HG03342 (cell line): ENCODE results near the gene ARHGEF16.

Source experiments
- ATAC-seq: cut with Tn5 transposase; IDR thresholded peaks from one replicate; pipeline ENCODE4 v1.9.1; 2021; ENCODE audit warnings: mild to moderate bottlenecking, moderate library complexity; ENCODE audit not compliant: unreplicated experiment

ARHGEF16 gene

DNA sequence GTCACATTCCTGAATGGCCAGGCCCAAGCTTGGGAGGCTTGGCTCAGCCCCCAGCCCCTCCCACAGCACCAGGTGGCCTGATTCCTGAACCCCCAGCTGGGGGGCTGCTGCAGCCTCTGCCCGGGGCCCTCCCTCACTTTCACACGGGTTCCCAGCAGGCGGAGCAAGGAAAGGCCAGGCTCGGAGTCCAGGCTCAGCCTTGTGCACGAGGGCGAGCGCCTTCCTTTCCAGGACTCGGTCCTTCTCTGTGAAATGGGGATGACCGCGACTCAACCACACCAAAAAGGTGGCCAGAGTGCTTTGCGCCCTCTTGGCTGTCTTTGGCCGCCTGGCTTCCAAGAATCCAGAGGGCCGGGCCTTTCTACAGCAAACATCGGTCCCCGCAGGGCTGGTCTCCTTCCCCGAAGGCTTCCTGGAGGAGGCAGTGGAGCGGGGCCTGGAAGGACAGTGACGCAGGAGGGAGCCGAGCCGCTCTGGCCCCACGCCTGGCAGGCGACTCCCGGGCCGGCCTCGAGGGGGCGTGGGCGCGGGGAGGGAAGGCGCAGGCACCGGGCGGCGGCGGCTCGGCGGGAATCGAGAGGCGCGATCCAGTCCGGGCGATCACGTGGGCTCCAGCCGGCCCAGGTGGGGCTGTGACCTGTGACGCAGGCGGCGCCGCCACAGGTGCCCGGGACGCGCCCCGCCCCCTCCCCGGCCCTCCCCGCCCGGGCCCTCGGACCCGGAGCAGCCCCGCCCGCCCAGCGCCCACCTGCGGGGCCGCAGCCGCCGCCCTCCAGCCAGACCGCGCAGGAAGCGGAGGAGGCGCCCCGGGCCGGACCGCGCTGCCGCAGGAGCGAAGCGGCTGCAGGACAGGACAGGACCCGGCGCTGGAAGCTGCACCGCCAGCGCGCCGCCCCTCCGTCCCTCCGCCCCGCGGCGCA is at the start of gene ARHGEF16:
ARHGEF16 (plus strand) TSS at position 775 of the 920 bp plus-strand sequence. CDS start 8,420 bp downstream, outside the sequence.
- ATAC-seq, result no peak

DNA sequence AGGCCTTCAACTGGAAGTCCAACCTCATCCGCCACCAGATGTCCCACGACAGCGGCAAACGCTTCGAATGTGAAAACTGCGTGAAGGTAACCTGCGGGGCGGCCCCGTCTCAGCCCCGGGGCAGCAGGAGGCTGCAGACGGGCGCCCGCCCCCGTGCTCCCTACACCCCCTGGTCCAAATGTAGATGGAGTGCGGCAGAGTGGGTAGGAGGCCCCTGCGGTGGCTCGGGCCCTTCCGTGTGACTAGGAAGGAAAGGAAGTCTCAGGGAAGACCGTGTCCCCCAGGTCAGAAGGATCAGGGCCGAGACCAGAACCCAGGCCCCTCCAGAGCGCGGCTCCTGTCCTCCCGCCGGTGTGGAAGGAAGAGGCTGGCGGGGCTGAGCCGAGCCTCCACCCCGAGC is 49.7 kb upstream of the ARHGEF16 start:
- no peak for ATAC-seq

DNA sequence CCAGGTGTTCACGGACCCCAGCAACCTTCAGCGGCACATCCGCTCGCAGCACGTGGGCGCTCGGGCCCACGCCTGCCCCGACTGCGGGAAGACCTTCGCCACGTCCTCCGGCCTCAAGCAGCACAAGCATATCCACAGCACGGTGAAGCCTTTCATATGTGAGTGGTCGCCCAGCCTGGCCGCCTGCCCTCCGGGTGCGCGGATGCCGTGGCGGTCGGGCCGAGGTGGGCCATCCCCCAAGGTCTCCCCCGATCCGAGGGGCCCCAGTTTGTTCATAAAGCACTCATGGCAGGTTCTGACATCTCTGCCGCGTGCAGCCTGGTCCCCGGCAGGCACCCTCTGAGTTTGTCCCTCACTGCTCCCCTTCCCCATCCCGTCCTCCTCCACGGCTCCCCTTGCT is 49.0 kb upstream of the ARHGEF16 start:
- no peak for ATAC-seq

DNA sequence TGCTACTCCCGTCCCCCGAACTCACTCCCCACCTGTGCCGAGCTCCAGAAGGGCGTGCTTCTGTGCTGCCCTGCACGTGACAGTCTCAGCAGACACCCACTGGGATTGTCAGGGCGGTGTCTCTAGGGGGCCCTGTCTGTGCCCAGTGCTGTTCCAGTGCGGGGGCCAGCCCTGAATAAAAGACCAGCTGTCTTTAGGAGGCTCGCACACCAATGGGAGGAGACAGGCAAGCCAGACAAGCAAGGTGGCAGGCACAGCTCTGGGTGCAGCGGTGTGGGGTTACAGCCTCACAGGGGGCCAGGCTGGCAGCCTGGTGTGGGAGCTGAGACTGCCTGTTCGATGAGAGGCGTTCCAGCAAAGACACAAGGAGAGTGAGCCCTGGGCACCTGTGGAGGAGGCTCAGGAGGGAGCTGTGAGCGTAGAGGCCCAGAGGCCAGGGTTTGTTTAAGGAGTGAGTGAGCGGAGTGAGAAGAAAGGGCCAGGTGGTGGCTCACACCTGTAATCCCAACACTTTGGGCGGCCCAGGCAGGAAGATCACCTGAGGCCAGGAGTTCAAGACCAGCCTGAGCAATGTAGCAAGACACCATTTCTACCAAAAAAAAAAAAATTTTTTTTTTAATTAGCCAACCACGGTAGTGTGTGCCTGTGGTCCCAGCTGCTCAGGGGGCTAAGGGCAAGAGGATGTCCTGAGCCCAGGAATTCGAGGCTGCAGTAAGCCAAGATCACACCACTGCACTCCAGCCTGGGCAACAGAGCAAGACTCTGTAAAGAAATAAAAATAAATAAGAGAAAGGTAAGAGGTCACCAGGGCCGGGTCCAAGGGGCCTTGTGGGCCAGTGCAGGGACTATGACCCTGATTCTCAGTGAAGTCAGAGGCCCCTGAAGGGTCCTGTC is 48.2 kb upstream of the ARHGEF16 start:
- ATAC-seq, result no peak

DNA sequence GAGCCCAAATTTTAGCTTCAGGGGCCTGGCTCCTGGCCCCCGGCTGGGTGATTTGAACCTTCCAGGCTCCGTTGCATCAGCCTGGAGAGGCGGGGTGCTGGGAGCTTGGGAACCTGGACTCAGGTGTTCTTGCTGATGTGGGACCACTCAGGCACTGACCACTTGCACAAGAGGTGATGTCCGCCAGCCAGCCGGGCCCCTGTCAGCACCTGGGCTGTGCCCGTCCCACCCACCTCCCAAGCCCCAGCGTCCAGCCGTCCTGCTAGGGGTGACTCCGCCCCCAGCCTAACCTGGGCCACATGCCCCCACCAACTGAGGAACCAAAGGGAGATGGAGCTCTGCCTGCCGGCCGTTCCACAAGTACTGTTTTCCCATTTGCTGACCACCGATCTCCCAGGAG is 47.4 kb upstream of the ARHGEF16 start:
- ATAC-seq, result no peak

DNA sequence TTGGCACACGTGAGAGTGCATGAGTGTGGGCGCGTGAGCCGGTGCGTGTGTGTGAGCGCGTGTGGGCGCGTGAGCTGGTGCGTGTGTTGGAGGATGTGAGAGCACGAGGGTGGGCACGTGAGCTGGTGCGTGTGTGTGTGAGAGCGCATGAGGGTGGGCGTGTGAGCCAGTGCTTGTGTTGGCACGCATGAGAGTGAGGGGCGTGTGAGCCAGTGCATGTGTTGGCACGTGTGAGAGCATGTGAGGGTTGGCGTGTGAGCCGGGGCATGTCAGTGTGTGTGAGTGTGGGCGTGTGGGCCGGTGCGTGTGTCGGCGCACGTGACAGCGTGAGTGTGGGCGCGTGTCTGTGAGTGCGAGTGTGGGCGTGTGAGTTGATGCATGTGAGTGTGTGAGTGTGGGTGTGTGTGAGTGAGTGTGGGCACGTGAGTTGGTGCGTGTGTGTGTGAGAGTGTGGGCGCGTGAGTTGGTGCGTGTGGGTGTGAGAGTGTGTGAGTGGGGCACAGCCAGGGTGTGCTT is 45.7 kb upstream of the ARHGEF16 start:
- no peak for ATAC-seq

DNA sequence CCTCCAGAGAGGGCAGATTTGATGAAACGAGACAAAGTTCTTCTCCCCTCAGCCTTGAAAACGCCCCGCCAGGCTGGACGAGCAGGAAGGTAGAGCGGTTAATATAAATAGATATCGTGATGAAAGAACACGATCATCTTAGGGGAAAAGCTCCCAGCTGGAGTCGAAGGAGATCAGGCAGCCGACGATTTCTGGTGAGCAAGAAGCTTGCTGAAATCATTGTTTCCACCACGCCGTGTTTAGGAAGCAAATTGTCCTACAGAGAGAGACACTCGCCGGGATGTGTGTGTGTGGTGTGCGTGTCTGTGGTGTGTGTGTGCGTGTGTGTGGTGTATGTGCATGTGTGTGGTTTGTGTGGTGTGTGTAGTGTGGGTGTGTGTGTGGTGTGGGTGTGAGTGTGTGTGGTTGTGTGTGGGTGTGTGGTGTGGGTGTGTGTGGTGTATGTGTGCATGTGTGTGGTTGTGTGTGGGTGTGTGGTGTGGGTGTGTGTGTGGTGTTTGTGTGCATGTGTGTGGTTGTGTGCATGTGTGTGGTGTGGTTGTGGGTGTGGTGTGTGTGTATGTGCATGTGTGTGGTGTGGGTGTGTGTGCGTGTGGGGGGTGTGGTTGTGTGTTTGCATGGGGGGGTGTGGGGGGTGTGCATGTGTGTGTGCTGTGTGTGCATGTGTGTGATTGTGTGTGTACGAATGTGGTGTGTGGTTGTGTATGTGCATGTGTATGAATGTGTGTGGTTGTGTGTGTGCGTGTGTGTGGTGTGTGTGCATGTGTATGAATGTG is 44.9 kb upstream of the ARHGEF16 start:
- no peak for ATAC-seq

DNA sequence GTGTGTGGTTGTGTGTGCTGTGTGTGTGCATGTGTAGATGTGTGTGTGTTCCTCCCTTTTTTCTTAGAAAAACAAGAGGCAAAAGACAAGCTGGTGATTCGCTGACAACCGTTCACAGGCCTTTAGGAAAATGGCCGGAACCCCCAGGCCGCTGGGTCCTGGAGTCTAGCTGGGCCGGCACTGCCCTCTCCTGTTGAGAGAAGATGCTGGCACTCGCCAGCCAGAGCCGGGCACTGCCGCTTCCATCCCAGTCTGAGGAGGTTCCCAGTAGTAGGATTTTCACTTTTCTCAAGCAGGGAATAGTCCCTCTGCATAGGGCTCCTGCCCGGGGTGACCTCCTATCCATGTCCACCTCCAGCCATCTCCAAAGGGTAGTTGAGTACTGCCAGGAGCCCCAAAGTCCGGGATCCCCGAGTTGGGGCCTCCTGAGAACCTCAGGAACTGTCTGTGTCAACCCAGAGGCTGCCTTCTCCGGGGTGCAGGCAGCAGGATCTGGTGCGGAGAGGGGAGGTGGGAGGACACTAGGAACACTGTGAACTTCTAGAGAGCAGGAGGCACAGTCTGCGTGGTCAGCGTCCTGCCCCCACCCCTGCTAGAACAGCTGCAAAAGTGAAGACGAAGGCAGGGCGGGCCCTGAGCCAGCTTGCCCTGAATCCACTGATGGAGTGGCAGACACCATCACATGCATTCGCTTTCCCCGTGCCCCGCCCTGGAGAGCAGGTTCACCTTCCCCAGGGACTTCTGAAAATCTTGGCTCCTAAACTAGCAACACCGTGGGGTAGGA is 44.1 kb upstream of the ARHGEF16 start:
- ATAC-seq, result no peak

DNA sequence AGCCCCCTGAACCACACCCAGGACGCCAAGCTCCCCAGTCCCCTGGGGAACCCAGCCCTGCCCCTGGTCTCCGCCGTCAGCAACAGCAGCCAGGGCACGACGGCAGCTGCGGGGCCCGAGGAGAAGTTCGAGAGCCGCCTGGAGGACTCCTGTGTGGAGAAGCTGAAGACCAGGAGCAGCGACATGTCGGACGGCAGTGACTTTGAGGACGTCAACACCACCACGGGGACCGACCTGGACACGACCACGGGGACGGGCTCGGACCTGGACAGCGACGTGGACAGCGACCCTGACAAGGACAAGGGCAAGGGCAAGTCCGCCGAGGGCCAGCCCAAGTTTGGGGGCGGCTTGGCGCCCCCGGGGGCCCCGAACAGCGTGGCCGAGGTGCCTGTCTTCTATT is 42.7 kb upstream of the ARHGEF16 start:
- no peak for ATAC-seq

DNA sequence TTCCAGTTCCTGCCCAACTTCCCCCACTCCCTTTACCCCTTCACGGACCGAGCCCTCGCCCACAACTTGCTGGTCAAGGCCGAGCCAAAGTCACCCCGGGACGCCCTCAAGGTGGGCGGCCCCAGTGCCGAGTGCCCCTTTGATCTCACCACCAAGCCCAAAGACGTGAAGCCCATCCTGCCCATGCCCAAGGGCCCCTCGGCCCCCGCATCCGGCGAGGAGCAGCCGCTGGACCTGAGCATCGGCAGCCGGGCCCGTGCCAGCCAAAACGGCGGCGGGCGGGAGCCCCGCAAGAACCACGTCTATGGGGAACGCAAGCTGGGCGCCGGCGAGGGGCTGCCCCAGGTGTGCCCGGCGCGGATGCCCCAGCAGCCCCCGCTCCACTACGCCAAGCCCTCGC is 42.1 kb upstream of the ARHGEF16 start:
- no peak for ATAC-seq

DNA sequence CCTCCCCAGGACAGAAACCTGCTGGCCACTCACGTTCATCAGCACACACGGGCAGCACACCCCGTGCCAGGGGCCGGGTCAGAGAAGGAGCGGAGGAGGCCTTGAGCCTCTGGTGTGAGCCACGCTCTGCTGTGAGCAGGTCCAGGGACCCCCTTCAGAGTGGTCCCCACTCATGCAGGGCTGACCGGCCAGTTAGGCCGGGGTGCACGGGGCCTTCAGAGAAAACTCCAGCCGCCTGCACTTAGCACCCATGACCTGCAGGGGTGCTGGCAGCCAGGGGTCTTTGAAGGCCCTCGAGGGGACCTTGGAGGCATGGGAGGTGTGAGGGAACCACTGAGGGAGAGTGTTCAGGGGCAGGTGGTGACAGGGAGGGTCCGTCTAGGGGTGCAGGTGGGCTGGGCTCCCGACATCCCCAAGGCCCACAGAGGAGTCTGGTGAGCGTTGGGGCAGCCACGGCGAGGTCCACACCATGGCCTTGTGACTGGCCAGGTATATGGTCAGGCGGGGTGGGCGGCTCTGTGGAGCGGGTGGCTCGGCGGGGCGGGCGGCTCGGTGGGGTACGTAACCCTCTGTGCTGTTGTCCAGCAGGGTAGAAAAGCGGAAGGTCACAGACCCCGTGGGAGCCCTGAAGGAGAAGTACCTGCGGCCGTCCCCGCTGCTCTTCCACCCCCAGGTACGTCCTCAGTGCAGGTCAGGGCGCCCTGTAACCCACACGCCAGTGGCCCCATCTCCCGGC is 40.3 kb upstream of the ARHGEF16 start:
- ATAC-seq, result no peak

DNA sequence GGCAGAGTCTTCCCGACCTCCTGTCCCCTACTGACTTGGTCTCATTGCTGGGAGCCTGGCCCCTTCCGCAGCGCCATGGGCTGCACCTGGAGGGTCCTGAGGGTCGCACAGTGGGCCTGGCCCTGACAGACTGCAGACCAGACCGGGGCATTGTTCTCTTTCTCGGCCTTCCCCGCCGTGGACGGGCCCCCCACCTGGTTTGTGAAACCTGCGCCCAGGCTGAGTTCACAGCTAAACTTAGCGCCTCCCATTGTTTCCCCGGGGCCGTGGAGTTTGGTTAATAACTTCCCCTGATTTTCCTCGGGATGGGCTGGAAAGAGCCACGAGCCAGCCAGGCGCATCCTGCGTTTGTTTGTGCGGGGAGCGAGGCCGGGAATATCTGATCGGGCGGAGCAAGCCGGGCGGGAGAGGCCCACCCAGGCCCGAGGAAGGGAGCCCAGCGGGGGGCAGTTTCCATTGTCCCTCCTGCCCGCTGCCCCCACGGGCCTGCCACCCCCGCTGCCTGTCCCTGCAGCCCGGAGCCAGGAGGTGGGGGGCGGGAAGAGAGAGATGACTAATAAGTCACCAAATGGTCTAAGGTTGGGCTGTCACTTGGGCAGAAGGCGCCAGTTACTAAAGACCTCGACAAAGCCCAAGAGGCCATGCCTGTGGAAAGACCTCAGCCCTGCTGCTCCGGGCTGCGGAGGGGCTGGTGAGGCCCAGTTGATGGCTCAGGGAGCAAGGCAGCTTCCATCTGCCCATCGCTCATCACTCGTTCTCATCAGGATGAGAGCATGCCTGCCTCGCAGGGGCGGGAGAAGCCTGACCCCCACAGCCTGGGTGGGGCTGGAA is 39.0 kb upstream of the ARHGEF16 start:
- no peak for ATAC-seq

DNA sequence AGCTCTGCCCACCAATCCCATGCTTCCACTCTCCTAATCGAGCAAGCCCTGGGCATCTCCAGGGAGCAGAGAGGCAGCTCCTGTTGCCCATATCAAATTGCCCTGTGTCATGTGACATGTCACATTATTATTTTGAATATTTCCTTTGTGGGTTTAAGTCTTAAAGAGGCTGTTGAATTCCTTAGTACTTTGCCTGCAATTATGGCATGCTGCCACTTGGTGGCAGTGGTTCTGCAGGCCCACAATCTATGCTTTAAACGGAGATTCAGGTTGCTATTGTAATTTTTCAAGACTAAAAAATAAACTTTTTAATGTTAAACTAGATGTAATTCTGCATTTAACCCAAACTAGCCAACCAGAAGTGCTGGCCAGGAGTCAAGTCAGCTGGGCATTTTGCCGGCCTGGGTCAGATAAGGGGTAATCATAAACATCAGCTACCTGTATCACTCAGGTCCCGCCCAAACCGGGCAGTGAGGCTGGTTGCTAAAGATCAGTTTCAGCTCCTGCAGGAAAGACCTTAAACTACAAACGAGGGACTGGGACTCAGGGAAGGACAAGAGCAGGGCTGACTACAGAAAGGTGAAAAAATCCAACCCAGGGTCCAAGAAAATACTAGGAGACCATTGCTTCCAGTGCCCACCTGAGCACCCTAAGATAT is 37.3 kb upstream of the ARHGEF16 start:
- no peak for ATAC-seq

DNA sequence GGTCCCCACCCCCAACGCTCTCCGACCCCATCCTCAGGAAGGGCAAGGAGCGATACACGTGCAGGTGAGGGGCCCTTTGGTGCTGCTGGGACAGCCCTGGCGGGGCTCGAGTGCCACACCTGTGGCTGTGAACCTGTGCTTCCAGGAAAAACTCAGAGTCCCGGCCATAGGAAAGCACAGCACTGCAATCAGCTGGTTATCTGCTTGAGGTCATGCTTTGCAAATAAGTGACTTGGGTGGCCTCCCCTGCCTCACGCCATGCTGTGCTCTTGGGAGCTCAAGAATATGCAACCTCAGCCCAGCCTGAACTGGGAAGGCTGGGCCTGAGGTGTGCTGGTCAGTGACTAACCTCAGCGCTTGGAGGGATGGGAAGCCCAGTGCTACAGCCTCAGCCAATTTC is 36.5 kb upstream of the ARHGEF16 start:
- ATAC-seq, result no peak

DNA sequence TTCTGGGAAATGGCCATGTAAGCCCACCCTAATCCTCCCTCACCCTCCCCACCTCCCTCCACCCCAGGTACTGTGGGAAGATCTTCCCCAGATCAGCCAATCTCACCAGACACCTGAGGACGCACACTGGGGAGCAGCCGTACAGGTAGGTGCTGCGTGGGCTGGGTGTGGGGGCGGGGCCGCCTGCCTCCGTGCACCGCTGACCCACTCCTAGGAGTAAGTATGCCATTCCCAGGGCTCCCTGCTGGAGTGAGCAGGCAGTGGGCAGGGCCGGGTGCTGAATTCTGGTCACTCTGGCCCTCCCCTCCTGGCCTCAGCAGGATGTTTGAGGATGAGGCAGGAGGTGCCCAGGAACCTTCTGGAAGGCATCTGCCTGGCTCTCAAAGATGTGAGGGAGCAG is 35.9 kb upstream of the ARHGEF16 start:
- no peak for ATAC-seq

DNA sequence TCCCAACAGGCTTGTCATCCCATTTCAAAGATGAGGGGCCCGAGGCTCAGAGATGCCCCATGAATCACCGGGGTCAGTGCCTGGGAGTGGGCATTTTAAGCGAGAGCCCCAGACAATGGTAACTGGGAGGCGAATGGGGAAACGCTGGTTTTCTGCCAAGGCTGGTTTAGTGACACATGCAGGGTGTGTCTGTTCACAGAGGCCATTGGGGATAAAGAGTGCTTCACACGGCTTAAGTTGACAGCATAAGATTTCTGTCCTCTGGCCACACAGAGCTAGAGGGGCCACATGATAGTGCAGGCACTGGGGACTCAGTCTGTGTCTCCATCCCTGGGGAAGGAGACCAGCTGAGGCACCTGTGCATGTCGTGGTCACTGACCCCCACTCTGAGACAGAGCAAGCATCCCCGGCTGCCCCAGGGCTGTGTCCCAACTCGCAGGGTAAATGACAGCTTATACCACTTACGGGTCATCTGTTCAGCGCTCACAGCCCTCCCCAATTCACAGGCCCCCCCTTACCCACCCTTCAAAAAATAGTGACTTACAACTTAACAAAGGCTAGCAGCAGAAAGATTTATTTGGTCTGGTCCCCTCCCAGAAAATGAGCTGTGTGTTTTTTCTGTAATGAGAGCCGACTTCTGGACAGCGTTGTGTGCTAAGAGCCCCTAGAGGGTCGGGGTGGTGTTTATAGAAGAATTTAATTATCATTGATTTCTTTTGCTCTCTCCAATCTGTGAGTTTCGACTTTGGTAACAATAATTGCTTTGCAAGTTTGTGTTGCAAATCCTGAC is 34.9 kb upstream of the ARHGEF16 start:
- ATAC-seq, result no peak
